ENCODE results near the gene NDUFS6. TPM values are rescaled to one million over a fixed set of nuclear protein-coding genes. Genes with fewer than 3 reads are reported as not detected.

NDUFS6 gene
- total RNA-seq, 4 donors from 2014 or later: 22.0 to 86.9 (median 49.7) TPM

DNA sequence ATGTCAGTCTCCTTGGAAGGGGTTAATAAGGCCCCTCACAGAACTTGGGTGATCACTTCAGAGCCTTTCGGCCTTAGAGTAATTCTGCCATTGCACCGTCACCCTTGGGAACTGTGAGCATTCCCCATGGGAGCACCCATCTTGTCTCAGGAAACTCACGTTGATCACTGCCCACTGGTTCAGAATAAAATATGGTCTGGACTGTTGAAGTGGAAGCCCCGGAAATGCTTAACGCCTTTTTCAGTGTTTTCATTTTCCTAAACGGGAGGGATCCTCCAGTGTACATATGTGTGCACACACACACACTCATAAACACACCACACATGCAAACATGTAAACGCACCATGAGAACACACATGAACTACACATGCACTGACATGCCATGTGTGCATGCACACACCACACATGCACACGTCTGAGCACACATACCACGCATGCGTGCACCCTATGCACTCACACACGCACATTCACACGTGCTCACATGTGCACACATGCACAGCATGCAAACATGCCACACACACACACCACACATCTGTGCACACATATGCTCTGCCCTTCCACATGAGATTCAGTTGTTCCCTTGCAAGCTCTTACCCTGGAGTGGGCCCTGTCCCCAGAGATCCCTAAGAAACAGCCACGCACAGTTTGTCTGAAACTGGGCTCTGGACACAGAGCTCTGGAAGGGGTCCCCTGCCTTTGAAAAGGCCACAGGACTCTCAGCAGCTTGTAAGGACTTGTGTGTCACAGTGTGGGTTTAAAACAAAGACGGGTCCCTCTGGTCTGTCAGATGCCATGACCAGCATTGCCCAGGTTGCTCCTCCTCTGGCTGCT, 18.6 kb upstream of the NDUFS6 start:
- TF ChIP-seq POLR2A (IDR thresholded peaks at IDR 0.05): no peak
- TF ChIP-seq, protein P1, sequence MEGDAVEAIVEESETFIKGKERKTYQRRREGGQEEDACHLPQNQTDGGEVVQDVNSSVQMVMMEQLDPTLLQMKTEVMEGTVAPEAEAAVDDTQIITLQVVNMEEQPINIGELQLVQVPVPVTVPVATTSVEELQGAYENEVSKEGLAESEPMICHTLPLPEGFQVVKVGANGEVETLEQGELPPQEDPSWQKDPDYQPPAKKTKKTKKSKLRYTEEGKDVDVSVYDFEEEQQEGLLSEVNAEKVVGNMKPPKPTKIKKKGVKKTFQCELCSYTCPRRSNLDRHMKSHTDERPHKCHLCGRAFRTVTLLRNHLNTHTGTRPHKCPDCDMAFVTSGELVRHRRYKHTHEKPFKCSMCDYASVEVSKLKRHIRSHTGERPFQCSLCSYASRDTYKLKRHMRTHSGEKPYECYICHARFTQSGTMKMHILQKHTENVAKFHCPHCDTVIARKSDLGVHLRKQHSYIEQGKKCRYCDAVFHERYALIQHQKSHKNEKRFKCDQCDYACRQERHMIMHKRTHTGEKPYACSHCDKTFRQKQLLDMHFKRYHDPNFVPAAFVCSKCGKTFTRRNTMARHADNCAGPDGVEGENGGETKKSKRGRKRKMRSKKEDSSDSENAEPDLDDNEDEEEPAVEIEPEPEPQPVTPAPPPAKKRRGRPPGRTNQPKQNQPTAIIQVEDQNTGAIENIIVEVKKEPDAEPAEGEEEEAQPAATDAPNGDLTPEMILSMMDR (IDR thresholded peaks at IDR 0.05): no peak
- DNase-seq (ENCODE audit: low spot score in 2 of 2): no peak
- no peak overlapping the region for H3K4me3 ChIP-seq (ENCODE audit: low read depth, poor library complexity, severe bottlenecking)
- 76% methylated on average over 13 to 14 of the region's 14 CpGs for WGBS, 2 donors
- intact Hi-C loops (cut with DNase I; ENCODE audit: low total_unique reads): no loop called here

DNA sequence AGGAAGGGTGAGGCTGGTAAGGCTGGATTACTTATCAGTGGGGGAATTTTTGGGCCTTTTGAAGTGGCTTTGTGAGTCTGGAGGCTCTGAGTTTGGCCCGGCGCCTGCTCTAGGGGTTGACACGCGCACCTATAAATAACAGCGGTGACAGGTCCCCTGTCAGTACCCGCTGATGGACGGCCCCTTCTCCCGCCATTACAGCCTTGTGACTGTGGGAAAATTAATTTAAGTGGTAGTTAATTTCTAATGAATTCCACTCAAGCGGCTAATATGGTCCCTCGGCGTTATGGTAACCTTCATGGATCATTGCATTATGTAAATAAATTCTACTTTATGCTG, 18.0 kb upstream of the NDUFS6 start:
- TF ChIP-seq, protein P1 (IDR thresholded peaks at IDR 0.05): no peak
- TF ChIP-seq POLR2A (IDR thresholded peaks at IDR 0.05): no peak
- H3K4me3 ChIP-seq (ENCODE audit: low read depth, poor library complexity, severe bottlenecking): no peak overlapping the region
- WGBS, 2 donors: 66 to 70% methylated on average over 11 of the region's 11 CpGs
- DNase-seq (ENCODE audit: low spot score in 2 of 2): no peak
- intact Hi-C loops (cut with DNase I; ENCODE audit: low total_unique reads): no loop called here

DNA sequence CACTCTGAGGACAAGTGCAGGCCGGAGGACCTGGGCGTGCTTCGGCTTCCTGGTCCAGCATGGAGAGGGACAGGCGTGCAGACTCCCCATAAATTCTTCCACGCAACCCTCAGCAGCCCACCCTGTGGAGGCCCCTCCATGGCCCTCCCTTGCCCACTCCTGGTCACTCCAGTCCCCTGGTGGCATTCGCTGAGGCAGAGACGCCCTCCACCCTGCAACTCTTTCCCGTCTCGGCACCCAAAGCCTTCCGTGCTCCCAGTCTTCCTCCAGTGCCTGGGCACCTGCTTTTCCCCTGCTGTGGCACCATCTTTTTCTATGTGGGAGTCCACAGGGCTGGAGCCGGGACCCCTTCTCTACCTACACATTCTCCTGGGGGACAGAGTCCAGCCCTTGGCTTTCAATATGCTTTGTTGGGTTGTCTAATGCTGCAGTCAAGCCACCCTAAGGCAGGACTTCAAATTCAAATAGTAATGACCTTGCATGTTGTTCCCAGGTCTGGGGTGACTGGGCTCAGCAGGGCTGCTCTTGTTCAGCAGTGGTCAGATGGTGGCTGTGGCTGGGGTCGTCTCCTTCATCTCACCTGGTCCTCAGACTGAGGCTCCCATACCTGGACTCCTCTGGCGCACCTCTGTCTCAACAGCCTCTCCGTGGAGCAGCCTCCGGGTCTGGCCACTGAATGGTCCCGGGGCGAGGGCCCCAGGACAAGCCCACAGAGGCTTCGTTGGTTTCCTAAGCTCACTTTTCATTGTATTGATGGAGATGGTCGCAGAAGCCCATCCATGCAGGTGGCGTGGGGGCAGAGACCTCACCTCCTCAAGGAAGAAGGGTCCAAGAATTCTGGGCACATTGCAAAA, 16.8 kb upstream of the NDUFS6 start:
- H3K4me3 ChIP-seq (ENCODE audit: low read depth, poor library complexity, severe bottlenecking): no peak overlapping the region
- DNase-seq (ENCODE audit: low spot score in 2 of 2): no peak
- TF ChIP-seq POLR2A (IDR thresholded peaks at IDR 0.05): no peak
- TF ChIP-seq, protein P1 (IDR thresholded peaks at IDR 0.05): no peak
- WGBS, 2 donors: 89 to 93% methylated on average over 19 of the region's 20 CpGs
- intact Hi-C loops (cut with DNase I; ENCODE audit: low total_unique reads): no loop called here

DNA sequence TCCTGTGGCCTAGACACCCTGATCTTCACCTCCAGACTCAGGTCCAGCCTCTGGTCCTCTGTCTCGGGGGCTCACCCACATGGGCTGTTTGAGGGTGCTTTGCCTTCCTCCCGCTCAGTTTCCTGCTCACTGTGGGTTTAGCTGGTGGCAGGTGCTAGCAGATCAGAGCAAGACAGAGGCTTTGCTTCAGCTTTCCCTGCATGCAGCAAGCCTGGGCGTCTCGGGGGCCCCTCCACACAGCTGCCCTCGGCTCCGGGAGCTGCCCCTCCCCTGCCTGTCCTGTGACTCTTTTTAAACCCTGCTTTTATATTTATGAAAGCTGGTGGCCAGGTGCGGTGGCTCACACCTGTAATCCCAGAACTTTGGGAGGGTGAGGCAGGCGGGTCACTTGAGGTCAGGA, 16.1 kb upstream of the NDUFS6 start:
- WGBS, 2 donors: 82 to 85% methylated on average over 8 of the region's 8 CpGs
- TF ChIP-seq, protein P1 (IDR thresholded peaks at IDR 0.05): no peak
- no peak for TF ChIP-seq POLR2A (IDR thresholded peaks at IDR 0.05)
- intact Hi-C loops (cut with DNase I; ENCODE audit: low total_unique reads): no loop called here
- no peak overlapping the region for H3K4me3 ChIP-seq (ENCODE audit: low read depth, poor library complexity, severe bottlenecking)
- DNase-seq (ENCODE audit: low spot score in 2 of 2): no peak

DNA sequence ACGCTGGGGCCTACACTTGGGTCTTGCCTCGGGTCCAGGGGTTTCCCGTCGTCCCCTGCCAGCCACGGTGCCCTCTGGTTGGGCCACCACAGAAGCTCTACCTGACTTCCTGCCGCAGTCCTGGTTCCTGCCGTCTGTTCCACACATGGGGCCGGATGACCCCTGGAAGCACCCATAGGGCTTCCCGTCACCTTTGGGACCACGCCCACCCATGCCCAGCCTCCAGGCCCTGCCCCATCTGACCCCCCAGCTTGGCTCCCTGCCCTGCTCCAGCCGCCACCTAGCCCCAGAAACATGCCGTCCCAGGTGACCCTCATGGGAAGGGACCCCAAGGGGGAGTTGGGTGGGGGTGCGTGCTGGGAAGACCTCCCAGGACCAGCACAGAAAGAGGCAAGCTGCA, 15.2 kb upstream of the NDUFS6 start:
- TF ChIP-seq, protein P1 (IDR thresholded peaks at IDR 0.05): no peak
- no peak for TF ChIP-seq POLR2A (IDR thresholded peaks at IDR 0.05)
- H3K4me3 ChIP-seq (ENCODE audit: low read depth, poor library complexity, severe bottlenecking): no peak overlapping the region
- DNase-seq (ENCODE audit: low spot score in 2 of 2): no peak
- intact Hi-C loops (cut with DNase I; ENCODE audit: low total_unique reads): no loop called here
- WGBS, 2 donors: 90 to 95% methylated on average over 12 of the region's 13 CpGs

Data from lower leg skin (tissue), 4 donors.